Brain microvascular endothelial cell (primary cell): ENCODE results near the gene MEN1.

ENCODE experiments used
- DNase-seq: peaks from one replicate; pipeline ENCODE4 v3.0.0-alpha.2; 2020
- H3K27ac ChIP-seq: fragments of 250-450 bp; sonication (Bioruptor Pico); 2 replicates; pipeline ENCODE4 v1.5.1; 2020; ENCODE audit warnings: mild to moderate bottlenecking, moderate library complexity
- H3K27me3 ChIP-seq: fragments of 250-450 bp; sonication (Bioruptor Pico); replicated peaks from 2 replicates; pipeline ENCODE4 v1.5.1; 2020; ENCODE audit warnings: mild to moderate bottlenecking
- H3K36me3 ChIP-seq: fragments of 250-450 bp; sonication (Bioruptor Pico); replicated peaks from 2 replicates; pipeline ENCODE4 v1.5.1; 2020; ENCODE audit warnings: mild to moderate bottlenecking
- H3K4me3 ChIP-seq: 2 replicates; pipeline ENCODE4 v1.5.1; 2011; ENCODE audit warnings: low read depth, mild to moderate bottlenecking, control low read depth, low read length, moderate library complexity
- in situ Hi-C: cut with HindIII; loops from 2 replicates; pipeline ENCODE4 v1.10.0; 2017; ENCODE audit warnings: low sequenced_read_pairs, low pct_ligation_motif_present
- TF ChIP-seq, protein P1 (sequence below): IDR thresholded peaks from 2 replicates; pipeline ENCODE4 v1.5.1; 2011; ENCODE audit warnings: low read depth, mild to moderate bottlenecking, moderate library complexity, low read length, control low read depth, inconsistent platforms; ENCODE audit errors: missing control alignments

MEN1 gene

DNA sequence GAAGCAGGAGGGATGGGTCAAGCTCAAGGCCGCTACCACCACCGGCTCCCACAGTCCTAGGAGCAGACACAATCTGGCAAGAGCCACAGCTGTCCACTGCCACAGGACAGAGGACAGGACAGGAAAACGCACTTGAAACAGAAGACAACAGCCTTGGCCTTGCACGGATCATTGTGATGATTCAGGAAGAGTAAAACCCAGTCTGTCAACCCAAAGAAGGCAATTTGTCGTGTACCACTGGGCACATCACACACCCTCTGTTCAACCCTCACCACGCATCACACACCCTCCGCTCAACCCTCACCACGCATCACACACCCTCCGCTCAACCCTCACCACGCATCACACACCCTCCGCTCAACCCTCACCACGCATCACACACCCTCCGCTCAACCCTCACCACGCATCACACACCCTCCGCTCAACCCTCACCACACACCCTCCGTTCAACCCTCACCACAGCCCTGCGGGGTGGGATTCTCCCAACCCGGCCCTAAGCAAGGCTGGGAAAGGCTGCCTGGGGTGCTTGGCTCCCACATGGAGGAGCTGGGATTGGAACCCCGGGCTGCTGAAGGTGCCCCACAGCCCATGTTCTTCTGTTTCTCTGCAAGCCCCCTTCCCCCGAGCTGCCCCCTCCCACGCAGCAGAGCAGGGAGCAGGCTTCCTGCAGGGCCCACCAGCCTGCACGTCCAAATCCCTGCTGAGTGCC lies 45.4 kb upstream of the MEN1 start:
- Histone ChIP-seq H3K27ac (peak overlapping the region; percentile 71), H3K27me3 (no peaks in the 10 kb centered on the region), H3K36me3 (peaks cover 44% of the 10 kb centered on the region), H3K4me3 (no peak overlapping the region)
- in situ Hi-C loops, result no loop called here
- TF ChIP-seq, protein P1, sequence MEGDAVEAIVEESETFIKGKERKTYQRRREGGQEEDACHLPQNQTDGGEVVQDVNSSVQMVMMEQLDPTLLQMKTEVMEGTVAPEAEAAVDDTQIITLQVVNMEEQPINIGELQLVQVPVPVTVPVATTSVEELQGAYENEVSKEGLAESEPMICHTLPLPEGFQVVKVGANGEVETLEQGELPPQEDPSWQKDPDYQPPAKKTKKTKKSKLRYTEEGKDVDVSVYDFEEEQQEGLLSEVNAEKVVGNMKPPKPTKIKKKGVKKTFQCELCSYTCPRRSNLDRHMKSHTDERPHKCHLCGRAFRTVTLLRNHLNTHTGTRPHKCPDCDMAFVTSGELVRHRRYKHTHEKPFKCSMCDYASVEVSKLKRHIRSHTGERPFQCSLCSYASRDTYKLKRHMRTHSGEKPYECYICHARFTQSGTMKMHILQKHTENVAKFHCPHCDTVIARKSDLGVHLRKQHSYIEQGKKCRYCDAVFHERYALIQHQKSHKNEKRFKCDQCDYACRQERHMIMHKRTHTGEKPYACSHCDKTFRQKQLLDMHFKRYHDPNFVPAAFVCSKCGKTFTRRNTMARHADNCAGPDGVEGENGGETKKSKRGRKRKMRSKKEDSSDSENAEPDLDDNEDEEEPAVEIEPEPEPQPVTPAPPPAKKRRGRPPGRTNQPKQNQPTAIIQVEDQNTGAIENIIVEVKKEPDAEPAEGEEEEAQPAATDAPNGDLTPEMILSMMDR, result no peak
- DNase-seq, result no peak

DNA sequence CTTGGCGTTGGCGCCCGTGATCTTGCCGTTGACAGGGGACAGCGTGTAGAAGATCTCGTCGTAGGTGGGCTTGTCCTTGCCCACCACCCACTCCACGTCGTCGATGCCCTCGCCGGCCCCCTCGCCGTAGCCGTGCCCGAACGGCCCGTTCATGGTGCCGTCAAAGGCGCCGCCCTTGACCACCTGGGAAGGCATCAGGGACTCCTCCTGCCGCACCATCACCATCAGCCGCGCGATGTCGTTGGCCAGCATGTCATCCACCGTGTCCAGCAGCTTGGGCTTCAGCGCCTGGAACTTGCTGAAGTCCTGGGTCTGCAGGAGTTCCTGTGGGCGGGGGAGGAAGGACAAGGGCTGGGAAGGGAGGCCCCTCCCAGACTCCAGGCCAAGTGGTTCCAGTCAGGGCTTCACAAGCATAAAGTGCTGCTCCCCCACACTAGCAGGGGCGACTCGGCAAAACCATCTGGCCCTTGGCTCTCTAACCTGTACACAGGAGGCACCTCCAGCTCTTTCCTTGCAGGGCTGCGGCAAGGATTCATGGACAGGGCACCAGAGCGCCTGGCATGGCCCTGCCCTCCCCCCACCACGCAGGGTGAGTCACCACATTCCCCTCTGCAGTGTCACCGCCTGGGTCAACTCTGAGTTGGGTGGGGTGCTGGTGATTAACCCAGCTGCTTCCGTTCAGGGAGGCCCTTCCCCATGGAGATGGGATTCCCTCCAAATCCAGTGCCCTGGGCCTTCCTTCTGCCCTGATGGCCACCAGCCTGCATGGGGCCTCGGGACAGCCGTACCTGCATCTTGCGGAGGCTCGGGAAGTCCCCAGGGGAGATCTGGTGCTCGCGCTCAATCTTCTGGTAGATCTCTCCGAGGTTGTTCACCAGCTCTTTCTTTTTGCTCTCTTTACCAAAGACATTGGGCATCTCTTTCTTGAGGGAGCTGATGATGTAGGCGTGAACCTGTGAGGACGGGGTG lies 44.5 kb upstream of the MEN1 start:
- H3K27ac ChIP-seq, result peak overlapping the region; percentile 71
- H3K4me3 ChIP-seq, result no peak overlapping the region
- DNase-seq, result peak; percentile 86
- TF ChIP-seq, protein P1, result no peak
- in situ Hi-C loops, result no loop called here
- H3K36me3 ChIP-seq, result peaks cover 40% of the 10 kb centered on the region
- H3K27me3 ChIP-seq, result no peaks in the 10 kb centered on the region

DNA sequence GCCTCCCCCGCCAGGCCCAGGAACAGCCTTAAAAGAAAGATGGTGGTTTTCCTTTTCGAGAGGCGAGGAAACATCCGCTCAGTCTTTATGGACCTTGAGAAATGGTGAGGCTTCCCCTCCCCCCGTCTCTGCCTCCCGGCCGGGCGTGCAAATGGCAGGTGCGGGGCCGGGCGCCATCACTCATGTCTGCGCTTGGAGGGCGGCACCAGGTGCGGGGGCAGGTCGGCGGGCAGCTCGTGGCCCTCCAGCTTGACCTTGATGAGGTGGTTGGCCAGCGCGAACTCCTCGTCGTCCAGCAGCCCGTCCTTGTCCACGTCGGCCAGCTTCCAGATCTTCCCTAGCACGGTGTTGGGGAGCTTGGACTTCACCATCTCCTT lies 43.8 kb upstream of the MEN1 start:
- Histone ChIP-seq H3K36me3 (peaks cover 33% of the 10 kb centered on the region), H3K4me3 (no peak overlapping the region), H3K27me3 (no peaks in the 10 kb centered on the region), H3K27ac (no peak overlapping the region)
- TF ChIP-seq, protein P1, result no peak
- no peak for DNase-seq
- in situ Hi-C loops, result no loop called here

DNA sequence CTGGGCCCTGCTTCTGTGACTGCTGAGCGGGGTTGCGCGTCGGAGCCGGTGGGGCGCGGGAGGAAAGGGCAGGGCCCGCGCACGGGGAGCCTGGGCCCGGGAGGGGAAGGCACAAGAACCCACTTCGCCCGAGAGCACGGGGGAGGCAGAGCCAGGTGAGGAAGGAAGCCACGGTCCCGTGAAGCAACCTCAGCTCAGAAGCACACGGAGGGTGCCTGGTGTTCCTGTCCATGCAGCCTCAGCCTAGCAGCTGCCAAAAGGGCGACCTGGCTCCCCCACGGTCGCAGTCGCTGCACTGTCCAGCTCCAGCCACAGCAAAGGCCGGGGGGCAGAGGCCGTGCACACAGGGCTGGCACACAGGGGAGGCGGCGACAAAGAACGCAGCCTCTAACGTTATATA lies 43.4 kb upstream of the MEN1 start:
- peaks cover 28% of the 10 kb centered on the region for H3K36me3 ChIP-seq
- no peak overlapping the region for H3K27ac ChIP-seq
- no peak overlapping the region for H3K4me3 ChIP-seq
- TF ChIP-seq, protein P1, result no peak
- in situ Hi-C loops, result no loop called here
- no peaks in the 10 kb centered on the region for H3K27me3 ChIP-seq
- no peak for DNase-seq

- peaks cover 23% of the 10 kb centered on the region for H3K36me3 ChIP-seq
- no peak overlapping the region for H3K4me3 ChIP-seq
- no peak for DNase-seq
- TF ChIP-seq, protein P1, result no peak
- in situ Hi-C loops, result no loop called here
- H3K27me3 ChIP-seq, result no peaks in the 10 kb centered on the region
- H3K27ac ChIP-seq, result no peak overlapping the region
These were observed 42.6 kb upstream of the MEN1 start for GRCh38 chr11:64852804-64853509.
